Keratinocyte (primary cell): ENCODE measurements around the gene TRAPPC8. TPM values are rescaled to one million over a fixed set of nuclear protein-coding genes. Genes with fewer than 3 reads are reported as not detected.

ENCODE experiments used
- DNase-seq: peaks from one replicate; pipeline ENCODE4 v3.0.0-alpha.2; 2011; ENCODE audit warnings: low read depth, missing footprints, low spot score
- FAIRE-seq: peaks from 2 replicates; lab custom pipeline; 2011; peaks lifted over from hg19 to GRCh38; lab: Jason Lieb, UNC
- H2AFZ ChIP-seq: 2 replicates; pipeline ENCODE4 v1.6.0; 2012; ENCODE audit warnings: low read length, control low read depth, inconsistent platforms; ENCODE audit not compliant: control insufficient read depth
- H3K27ac ChIP-seq: 2 replicates; pipeline ENCODE4 v1.5.1; 2011; ENCODE audit warnings: low read length; ENCODE audit not compliant: control insufficient read depth, insufficient read depth
- H3K27me3 ChIP-seq: 3 replicates; pipeline ENCODE4 v1.6.0; 2011; ENCODE audit warnings: low read length; ENCODE audit not compliant: control insufficient read depth, insufficient read depth; ENCODE audit errors: extremely low read depth
- H3K36me3 ChIP-seq, 2 experiments: 2 replicates in 1 of 2; 3 replicates in 1 of 2; pipeline ENCODE4 v1.5.1; 2011; ENCODE audit warnings: low read length in 2 of 2, mild to moderate bottlenecking in 1 of 2; ENCODE audit not compliant: control insufficient read depth in 2 of 2, insufficient read depth in 2 of 2; ENCODE audit errors: extremely low read depth in 1 of 2
- H3K4me1 ChIP-seq: 3 replicates; pipeline ENCODE4 v1.5.1; 2011; ENCODE audit warnings: low read length; ENCODE audit not compliant: control insufficient read depth, insufficient read depth; ENCODE audit errors: extremely low read depth
- H3K4me2 ChIP-seq: 3 replicates; pipeline ENCODE4 v1.6.0; 2011; ENCODE audit warnings: low read depth, low read length; ENCODE audit not compliant: control insufficient read depth, insufficient read depth; ENCODE audit errors: extremely low read depth
- H3K4me3 ChIP-seq, 3 experiments: fragments of 200-600 bp in 1 of 3; sonication (generic) in 1 of 3; 2 replicates in 2 of 3; 3 replicates in 1 of 3; pipeline ENCODE4 v1.5.1; 2011 to 2016; ENCODE audit warnings: low read length in 3 of 3, mild to moderate bottlenecking in 3 of 3, control low read depth in 2 of 3, inconsistent platforms in 1 of 3, low read depth in 1 of 3, mixed read lengths in 1 of 3, mixed run types in 1 of 3, moderate library complexity in 1 of 3; ENCODE audit not compliant: control insufficient read depth in 2 of 3, insufficient read depth in 2 of 3; ENCODE audit errors: extremely low read depth in 1 of 3
- H3K79me2 ChIP-seq: 2 replicates; pipeline ENCODE4 v1.6.0; 2012; ENCODE audit warnings: low read length; ENCODE audit not compliant: control insufficient read depth, insufficient read depth
- H3K9ac ChIP-seq: 3 replicates; pipeline ENCODE4 v1.6.0; 2011; ENCODE audit warnings: low read length; ENCODE audit not compliant: control insufficient read depth, insufficient read depth; ENCODE audit errors: extremely low read depth
- H3K9me1 ChIP-seq: 3 replicates; pipeline ENCODE4 v1.6.0; 2011; ENCODE audit warnings: low read length; ENCODE audit not compliant: control insufficient read depth, insufficient read depth; ENCODE audit errors: extremely low read depth
- H3K9me3 ChIP-seq: 2 replicates; pipeline ENCODE4 v1.5.1; 2012; ENCODE audit warnings: low read depth, low read length; ENCODE audit not compliant: control insufficient read depth
- H4K20me1 ChIP-seq: 3 replicates; pipeline ENCODE4 v1.6.0; 2011; ENCODE audit warnings: low read length; ENCODE audit not compliant: control insufficient read depth, insufficient read depth; ENCODE audit errors: extremely low read depth
- CTCF ChIP-seq, 3 experiments: IDR thresholded peaks in 1 of 3; conservative IDR thresholded peaks in 1 of 3; optimal IDR thresholded peaks in 1 of 3; 2 replicates in 2 of 3; 3 replicates in 1 of 3; pipeline versions ENCODE3 to v1.5.1; 2011; ENCODE audit warnings: low read length in 3 of 3, mild to moderate bottlenecking in 3 of 3, moderate library complexity in 2 of 3, control low read depth in 1 of 3, inconsistent platforms in 1 of 3; ENCODE audit not compliant: insufficient read depth in 2 of 3; ENCODE audit errors: extremely low read depth in 1 of 3
- EZH2 ChIP-seq: IDR thresholded peaks from one replicate; pipeline ENCODE4 v1.6.1; 2012; ENCODE audit warnings: inconsistent platforms, mild to moderate bottlenecking, low read length, moderate library complexity
- dilution Hi-C: fragments of 300-500 bp; cut with MboI; formaldehyde crosslinking; loops from one replicate; pipeline ENCODE4 v1.7.0; 2020; ENCODE audit warnings: low sequenced_read_pairs; ENCODE audit not compliant: extremely low pct_ligation_motif_present
- polyA minus RNA-seq, 3 experiments: library from RNA; depleted of rRNA, polyadenylated mRNA; stranded (reverse); fragments of >200 nt; gene quantifications; 1 replicate in 1 of 3; 2 replicates in 1 of 3; 3 replicates in 1 of 3; pipeline ENCODE4 v1.2.3, GENCODE V29; 2011
- polyA plus RNA-seq, 5 experiments: library from polyadenylated mRNA; depleted of rRNA in 3 of 5; stranded (reverse) in 3 of 5; stranded (forward) in 1 of 5; unstranded in 1 of 5; fragments of >200 nt; gene quantifications; 1 replicate in 1 of 5; 2 replicates in 3 of 5; 3 replicates in 1 of 5; pipeline versions ENCODE4 v1.2.1 to v1.2.3, GENCODE V29; 2011 to 2012; ENCODE audit warnings: missing spikeins in 2 of 5, low read depth in 1 of 5, low replicate concordance in 1 of 5

The TRAPPC8 gene
- polyA plus RNA-seq (40.7 to 64.8 TPM (median 60.8 TPM) in 3 replicates), polyA minus RNA-seq (32.5 to 117 TPM (median 83.4 TPM) in 3 replicates)
- 24.6 TPM for polyA plus RNA-seq (2011; ENCODE audit: low read depth)
- 20.1 and 67.0 TPM in 2 replicates for polyA plus RNA-seq (2011; cell fraction: cytosol; rRNA removed)
- 78.4 and 88.5 TPM in 2 replicates for polyA plus RNA-seq (2011; cell fraction: nucleus; rRNA removed)
- polyA plus RNA-seq (2012; ENCODE audit: low replicate concordance): 17.6 and 23.9 TPM in 2 replicates
- polyA minus RNA-seq (2011; cell fraction: cytosol; rRNA and poly(A)+ RNA removed): 25.1 TPM
- 37.2 and 69.1 TPM in 2 replicates for polyA minus RNA-seq (2011; cell fraction: nucleus; rRNA and poly(A)+ RNA removed)

- H3K9ac ChIP-seq: peak within 1 kb of the TSS; percentile 95
- dilution Hi-C loops: no loop called here
- no peak for FAIRE-seq
- H3K36me3 ChIP-seq: no peaks in the 10 kb centered on the region
- H3K4me3 ChIP-seq: peak within 1 kb of the TSS; percentile 90 to 99 (median 99)
- peak within 1 kb of the TSS; percentile 95 for H3K4me2 ChIP-seq
- H3K79me2 ChIP-seq: peaks cover 44% of the 10 kb centered on the region
- no peaks in the 10 kb centered on the region for H3K9me1 ChIP-seq
- H2AFZ ChIP-seq: peak within 1 kb of the TSS; percentile 97
- no peaks in the 10 kb centered on the region for H4K20me1 ChIP-seq
- peak in 2 of 3 experiments; percentile 17 to 57 for TF ChIP-seq CTCF (optimal IDR thresholded peaks at IDR 0.05 in 1 of 3, IDR thresholded peaks at IDR 0.05 in 1 of 3, conservative IDR thresholded peaks at IDR 0.05 in 1 of 3; ENCODE audit: extremely low read depth in 1 of 3, insufficient read depth in 2 of 3, low read length in 3 of 3)
- TF ChIP-seq EZH2: no peak
- no peaks in the 10 kb centered on the region for H3K9me3 ChIP-seq
- peak; percentile 76 for DNase-seq
- peak within 1 kb of the TSS; percentile 92 for H3K27ac ChIP-seq
- no peaks in the 10 kb centered on the region for H3K27me3 ChIP-seq
- peaks cover 15% of the 10 kb centered on the region for H3K4me1 ChIP-seq
These were observed at the start of gene TRAPPC8 for GRCh38 chr18:31942999-31943877. Gene TRAPPC8 (minus strand): TSS chr18:31943128. CDS start chr18:31942764, 364 bp downstream.

GRCh38 chr18:31990823-31991222 is 47.9 kb upstream of the TRAPPC8 start:
- no peaks in the 10 kb centered on the region for H3K27me3 ChIP-seq
- no peaks in the 10 kb centered on the region for H3K9me1 ChIP-seq
- H3K79me2 ChIP-seq: no peaks in the 10 kb centered on the region
- H3K4me1 ChIP-seq: no peaks in the 10 kb centered on the region
- H3K9ac ChIP-seq: no peak overlapping the region
- H3K36me3 ChIP-seq: no peaks in the 10 kb centered on the region
- no peak for FAIRE-seq
- dilution Hi-C loops: no loop called here
- TF ChIP-seq CTCF (optimal IDR thresholded peaks at IDR 0.05 in 1 of 3, IDR thresholded peaks at IDR 0.05 in 1 of 3, conservative IDR thresholded peaks at IDR 0.05 in 1 of 3; ENCODE audit: extremely low read depth in 1 of 3, insufficient read depth in 2 of 3, low read length in 3 of 3): no peak
- no peak for TF ChIP-seq EZH2
- no peak for DNase-seq
- no peak overlapping the region for H2AFZ ChIP-seq
- H3K9me3 ChIP-seq: no peaks in the 10 kb centered on the region
- H3K4me3 ChIP-seq: no peak overlapping the region
- no peak overlapping the region for H3K27ac ChIP-seq
- no peaks in the 10 kb centered on the region for H4K20me1 ChIP-seq
- H3K4me2 ChIP-seq: no peak overlapping the region
